Urothelium cell line (cell line): ENCODE measurements around the gene SORCS3.

Experiments used
- DNase-seq: peaks from one replicate; pipeline ENCODE4 v3.0.0; 2011; ENCODE audit warnings: low spot score, mixed read lengths
- FAIRE-seq: peaks from 2 replicates; lab custom pipeline; 2011; peaks lifted over from hg19 to GRCh38; lab: Jason Lieb, UNC

Gene SORCS3

GRCh38 chr10:104641187-104641936 is at the start of gene SORCS3:
Gene SORCS3 (plus strand): TSS chr10:104641290.
- DNase-seq (no peak), FAIRE-seq (no peak)

DNA sequence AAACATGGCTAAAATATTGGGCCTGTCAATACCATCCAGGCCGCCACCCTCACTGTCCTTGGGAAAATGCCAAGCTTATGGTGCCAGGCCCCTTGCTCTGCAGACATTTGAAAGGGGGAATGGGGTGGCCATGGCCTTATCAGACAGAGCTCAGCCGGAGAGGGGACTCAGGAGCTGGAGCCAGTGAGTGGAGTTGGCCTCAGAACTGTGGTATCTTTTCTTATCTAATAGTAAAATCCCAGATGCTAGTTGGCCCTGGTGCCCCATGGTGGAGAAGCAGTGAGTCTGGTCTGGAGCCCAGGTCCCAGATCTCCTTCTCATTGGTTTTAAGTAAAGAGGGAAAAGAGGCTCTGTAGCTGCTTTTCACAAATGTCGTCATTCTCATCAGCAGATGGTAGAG is 49.6 kb upstream of the SORCS3 start:
- FAIRE-seq (no peak), DNase-seq (no peak)

- DNase-seq (no peak), FAIRE-seq (no peak)
Observed at GRCh38 chr10:104601166-104601565, 39.9 kb upstream of the SORCS3 start.

DNA sequence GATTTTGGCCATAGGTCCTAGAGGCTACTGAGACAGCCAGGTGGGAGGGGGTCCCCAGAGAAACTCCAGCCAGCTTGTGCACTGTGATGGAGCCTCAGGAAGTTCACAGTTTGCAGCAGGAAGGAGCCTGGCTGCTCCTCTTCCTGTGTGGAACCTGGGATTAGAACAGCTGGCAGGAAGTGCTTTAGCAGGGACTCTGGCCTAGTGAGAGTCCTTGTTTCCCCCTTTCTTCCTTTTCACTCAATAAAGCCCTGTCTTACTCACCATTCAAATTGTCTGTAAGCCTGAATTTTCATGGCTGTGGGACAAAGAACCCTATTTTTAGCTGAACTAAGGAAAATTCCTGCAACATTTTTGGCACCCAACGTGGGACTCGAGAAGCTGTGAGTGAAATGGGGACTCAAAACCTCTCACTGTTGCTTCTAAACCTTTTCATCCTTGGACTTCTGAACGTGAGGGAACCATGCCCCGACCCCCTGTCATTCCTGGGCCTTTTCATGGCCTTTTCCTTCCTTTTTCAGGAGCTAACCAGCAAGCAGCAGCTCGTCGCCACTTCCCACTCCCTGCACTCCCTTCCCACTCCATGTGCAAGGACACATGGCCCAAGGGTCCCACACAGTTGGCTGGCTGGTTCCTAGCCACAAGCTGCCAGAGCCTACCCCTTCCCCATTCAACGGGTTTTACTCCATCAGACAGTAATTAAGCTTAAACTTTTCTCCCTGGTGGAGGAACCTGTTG is 32.8 kb upstream of the SORCS3 start:
- FAIRE-seq: no peak
- no peak for DNase-seq

GRCh38 chr10:104612571-104613205 is 28.4 kb upstream of the SORCS3 start:
- no peak for DNase-seq
- no peak for FAIRE-seq

DNA sequence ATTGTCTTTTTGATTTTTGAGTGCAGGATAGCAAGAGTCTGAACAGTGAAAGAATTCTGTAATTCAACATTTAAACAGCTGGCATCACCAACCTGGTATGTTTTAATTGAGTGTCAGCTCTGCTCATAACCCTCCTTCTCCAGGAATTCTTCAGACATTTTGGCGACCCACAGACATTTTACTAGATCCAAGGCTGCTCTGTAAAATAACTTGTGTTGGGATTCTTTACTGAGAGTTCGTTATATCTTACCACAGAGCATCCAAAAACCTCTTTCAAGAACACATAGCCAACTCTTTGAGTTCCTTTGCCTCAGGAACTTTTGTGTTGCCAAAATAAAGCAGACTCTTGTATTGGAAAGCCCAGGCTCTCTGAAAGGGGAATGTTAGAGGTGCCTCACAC is 27.7 kb upstream of the SORCS3 start:
- FAIRE-seq: no peak
- no peak for DNase-seq

DNA sequence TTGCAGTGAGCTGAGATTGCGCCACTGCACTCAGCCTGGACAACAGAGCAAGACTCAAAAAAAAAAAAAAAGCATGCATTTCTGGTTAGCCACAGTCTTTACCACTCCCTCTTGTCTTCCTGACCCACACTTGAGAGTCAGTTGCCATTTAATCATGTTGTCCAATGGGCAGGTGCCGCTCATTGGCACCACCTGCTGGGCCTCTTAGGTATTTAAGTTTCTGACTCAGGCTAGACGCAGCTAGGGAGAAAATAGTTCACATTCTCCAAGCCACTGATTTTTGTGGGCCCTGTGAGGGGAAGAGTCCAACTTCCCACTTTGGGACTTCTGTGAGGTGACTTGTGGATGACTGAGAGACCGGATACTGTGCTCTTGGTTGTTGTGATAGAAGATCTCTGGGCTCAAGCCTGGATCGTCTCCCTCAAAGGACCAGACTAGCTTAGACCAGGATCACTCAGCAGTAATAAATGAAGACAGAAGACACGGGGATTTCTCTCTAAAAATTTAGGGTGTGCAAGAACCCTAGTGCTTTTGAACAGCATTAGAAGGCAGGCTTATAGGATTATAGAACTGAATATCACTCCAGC is 26.8 kb upstream of the SORCS3 start:
- no peak for FAIRE-seq
- DNase-seq: peak; percentile 64

- no peak for DNase-seq
- FAIRE-seq: no peak
Observed at GRCh38 chr10:104615136-104615535, 26.0 kb upstream of the SORCS3 start.

DNA sequence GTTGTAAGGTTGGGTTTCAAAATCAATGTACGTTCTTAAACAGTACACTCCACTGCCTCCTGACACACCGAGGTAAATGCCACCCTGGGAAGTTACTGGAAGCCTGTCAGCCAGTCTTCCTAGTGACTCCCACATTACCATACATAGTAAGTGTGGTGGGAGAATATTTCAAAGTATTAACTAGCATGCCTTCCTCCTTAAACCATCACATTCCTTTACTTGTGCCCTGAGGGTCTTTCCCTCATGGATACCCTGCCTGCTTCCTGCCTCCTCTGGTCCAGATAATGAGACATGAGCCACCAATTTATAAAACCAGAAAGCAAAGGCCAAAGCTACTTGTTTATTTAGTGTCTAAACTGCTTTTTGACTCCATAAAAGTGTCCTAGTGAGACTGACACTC is 23.3 kb upstream of the SORCS3 start:
- FAIRE-seq: no peak
- no peak for DNase-seq

DNA sequence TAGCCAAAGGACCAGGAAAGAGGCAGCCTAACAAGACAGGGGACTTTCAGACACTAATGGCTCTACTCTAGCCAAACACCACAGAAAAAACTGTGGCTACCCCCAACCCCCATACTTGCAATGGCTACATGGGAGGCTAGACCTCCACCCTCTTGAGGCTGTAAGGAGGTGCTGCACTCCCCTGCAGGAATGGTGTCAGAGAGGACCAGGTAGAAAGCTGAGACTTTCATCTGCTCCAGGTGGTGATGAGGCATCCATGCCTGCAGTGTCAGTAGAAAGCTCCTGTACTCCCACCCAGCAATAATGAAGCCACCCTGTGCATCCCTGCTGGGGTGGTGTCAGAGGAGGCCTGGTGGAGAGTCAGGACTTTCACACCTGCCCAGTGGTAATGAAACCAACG is 18.9 kb upstream of the SORCS3 start:
- no peak for FAIRE-seq
- DNase-seq: no peak

- DNase-seq (peak; percentile 68), FAIRE-seq (no peak)
Observed at GRCh38 chr10:104622598-104623209, 18.4 kb upstream of the SORCS3 start.

DNA sequence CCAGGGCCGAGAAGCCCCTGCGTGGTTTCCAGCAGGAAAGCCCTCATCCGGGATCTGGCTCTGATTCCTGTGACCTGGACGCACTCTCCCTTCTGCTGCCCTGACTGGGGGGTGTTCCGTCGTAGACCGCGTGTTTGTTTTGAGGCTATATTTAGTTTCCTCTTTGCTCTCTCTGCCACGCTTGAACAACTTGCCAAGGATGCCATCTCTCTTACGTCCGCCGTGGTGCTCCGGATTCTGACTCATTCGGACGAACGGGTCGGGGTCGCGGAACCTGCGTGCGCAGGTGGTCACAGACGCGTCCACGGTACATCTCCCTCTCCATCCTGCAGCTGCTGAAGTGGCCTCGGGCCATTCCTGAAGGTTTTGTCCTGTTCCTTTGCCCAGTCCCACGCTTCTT is 10.4 kb upstream of the SORCS3 start:
- DNase-seq (peak; percentile 39), FAIRE-seq (no peak)

GRCh38 chr10:104631946-104632345 is 9.1 kb upstream of the SORCS3 start:
- DNase-seq (no peak), FAIRE-seq (no peak)

- no peak for FAIRE-seq
- DNase-seq: no peak
Observed at GRCh38 chr10:104638861-104639589, 2.1 kb upstream of the SORCS3 start.

- no peak for FAIRE-seq
- no peak for DNase-seq
Observed at GRCh38 chr10:104639590-104640338, 1.3 kb upstream of the SORCS3 start.

DNA sequence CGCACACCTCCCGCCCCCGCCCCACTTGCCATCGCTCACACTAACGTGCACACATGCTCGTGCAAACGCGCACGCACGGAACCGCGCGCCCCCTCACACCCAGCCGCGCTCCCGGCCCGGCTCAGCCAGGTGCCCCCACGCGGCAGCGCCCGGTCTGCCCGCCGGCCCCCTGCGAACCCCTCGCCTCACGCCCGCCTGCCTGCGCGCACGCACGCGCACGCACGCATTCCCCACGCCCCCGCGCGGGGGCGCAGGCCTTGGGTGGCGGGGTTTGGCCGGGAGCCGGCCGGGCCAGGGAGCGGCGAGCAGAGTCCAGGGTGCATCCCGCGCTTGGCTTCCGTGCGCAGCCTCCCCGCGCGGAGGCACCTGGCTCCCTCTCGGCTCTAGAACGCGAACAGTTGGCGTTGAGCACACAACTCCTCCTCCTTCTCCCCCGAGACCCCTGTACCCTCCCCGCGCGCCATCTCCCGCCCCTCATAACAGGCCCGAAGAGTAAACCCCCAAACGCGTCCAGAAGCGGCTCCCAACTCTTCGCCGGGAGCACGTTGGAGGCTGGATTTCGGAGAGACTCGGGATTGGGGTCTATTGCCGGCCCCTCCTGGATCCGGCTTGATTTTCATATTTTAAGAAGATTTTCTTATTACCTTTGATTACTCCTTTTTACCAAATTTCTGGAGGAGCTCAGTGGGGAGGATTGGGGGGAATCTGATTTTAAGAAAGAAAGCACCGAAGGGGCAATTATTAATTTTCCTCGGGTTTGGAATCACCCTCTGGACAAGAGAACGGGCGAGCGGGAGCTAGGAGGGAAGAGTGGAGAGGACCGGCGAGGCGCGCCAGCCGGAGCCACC is 527 bp upstream of the SORCS3 start:
- no peak for DNase-seq
- no peak for FAIRE-seq

GRCh38 chr10:104641937-104642657 is 1.0 kb downstream of the SORCS3 start:
- DNase-seq (no peak), FAIRE-seq (no peak)

DNA sequence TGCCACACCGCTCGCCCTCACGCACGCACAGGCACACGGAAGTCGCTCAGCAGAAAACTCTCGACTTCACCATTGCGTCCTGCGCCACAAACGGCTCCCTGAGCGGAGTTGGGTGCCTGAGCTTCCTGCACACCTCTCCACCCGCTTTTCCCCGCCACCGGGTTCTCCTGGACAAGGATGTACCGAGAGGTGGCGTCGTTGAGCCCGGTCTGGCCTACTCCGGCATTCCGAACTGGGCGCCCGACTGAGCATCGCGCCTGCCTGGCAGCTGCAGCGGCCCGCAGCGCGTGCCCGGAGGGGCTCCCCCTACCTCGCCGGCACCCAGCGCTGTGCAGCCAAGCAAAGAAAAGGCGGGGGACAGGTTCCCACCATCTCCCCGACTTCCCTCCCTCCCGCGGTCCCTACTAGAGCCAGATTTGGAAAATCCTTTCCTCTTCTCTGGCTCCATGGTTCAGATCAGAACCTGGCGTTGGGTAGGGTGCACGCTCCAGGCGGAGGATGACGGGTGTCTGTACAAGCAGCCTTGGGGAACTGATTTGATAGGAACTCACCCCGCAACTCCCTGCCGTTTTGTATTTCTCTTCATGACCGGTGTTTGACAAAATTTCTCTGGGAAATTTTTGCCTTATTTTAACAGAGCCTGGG is 1.7 kb downstream of the SORCS3 start:
- FAIRE-seq: no peak
- peak; percentile 57 for DNase-seq
